Neural progenitor cell (in vitro differentiated cells): ENCODE measurements around the gene ACTL7B. TPM values are rescaled to one million over a fixed set of nuclear protein-coding genes. Genes with fewer than 3 reads are reported as not detected.

Experiments used
- DNase-seq: peaks from one replicate; pipeline ENCODE4 v3.0.0-alpha.2; 2016; ENCODE audit warnings: low spot score
- H2AFZ ChIP-seq: fragments of 200-600 bp; sonication (generic); replicated peaks from 2 replicates; pipeline ENCODE4 v1.6.1; 2016; ENCODE audit warnings: antibody characterized with exemption
- H3F3A ChIP-seq: fragments of 200-600 bp; sonication (generic); 2 replicates; pipeline ENCODE4 v1.6.1; 2016; ENCODE audit warnings: antibody characterized with exemption, low read depth
- H3K27ac ChIP-seq: fragments of 200-600 bp; sonication (generic); 2 replicates; pipeline ENCODE4 v1.5.1; 2016; ENCODE audit warnings: mild to moderate bottlenecking
- H3K27me3 ChIP-seq: fragments of 200-600 bp; sonication (generic); 2 replicates; pipeline ENCODE4 v1.6.1; 2016; ENCODE audit warnings: mild to moderate bottlenecking, moderate library complexity
- H3K36me3 ChIP-seq: fragments of 200-600 bp; sonication (generic); 2 replicates; pipeline ENCODE4 v1.5.1; 2016
- H3K4me1 ChIP-seq: fragments of 200-600 bp; sonication (generic); 2 replicates; pipeline ENCODE4 v1.6.1; 2016; ENCODE audit warnings: mixed run types
- H3K4me2 ChIP-seq: fragments of 200-600 bp; sonication (generic); 2 replicates; pipeline ENCODE4 v1.6.1; 2016
- H3K4me3 ChIP-seq: fragments of 200-600 bp; sonication (generic); 2 replicates; pipeline ENCODE4 v1.5.1; 2016
- H3K79me2 ChIP-seq: fragments of 200-600 bp; sonication (generic); 2 replicates; pipeline ENCODE4 v1.6.1; 2016; ENCODE audit warnings: low read depth
- H3K9ac ChIP-seq: fragments of 200-600 bp; sonication (generic); 2 replicates; pipeline ENCODE4 v1.6.1; 2016
- H3K9me3 ChIP-seq: fragments of 200-600 bp; sonication (generic); 2 replicates; pipeline ENCODE4 v1.5.1; 2016; ENCODE audit warnings: low read depth
- H4K20me1 ChIP-seq: fragments of 200-600 bp; sonication (generic); 2 replicates; pipeline ENCODE4 v1.6.1; 2016; ENCODE audit warnings: low read depth
- H3K27ac Mint-ChIP-seq: 3 replicates; pipeline ENCODE4 v1.8.0; 2021; ENCODE audit warnings: mixed read lengths
- H3K27me3 Mint-ChIP-seq: 2 replicates; pipeline ENCODE4 v1.8.0; 2022; ENCODE audit warnings: low read depth, mild to moderate bottlenecking, inconsistent platforms, moderate library complexity, mixed read lengths; ENCODE audit not compliant: insufficient read depth
- H3K36me3 Mint-ChIP-seq: 3 replicates; pipeline ENCODE4 v1.8.0; 2021; ENCODE audit warnings: mixed read lengths
- H3K4me1 Mint-ChIP-seq: 3 replicates; pipeline ENCODE4 v1.8.0; 2021; ENCODE audit warnings: mixed read lengths
- H3K4me3 Mint-ChIP-seq: 3 replicates; pipeline ENCODE4 v1.8.0; 2021; ENCODE audit warnings: mild to moderate bottlenecking, moderate library complexity, mixed read lengths
- H3K9me3 Mint-ChIP-seq: 3 replicates; pipeline ENCODE4 v1.8.0; 2020; ENCODE audit warnings: mixed read lengths
- EZH2 ChIP-seq: fragments of 200-600 bp; sonication (generic); IDR thresholded peaks from 2 replicates; pipeline ENCODE4 v1.6.1; 2017; ENCODE audit warnings: antibody characterized with exemption, mild to moderate bottlenecking, moderate library complexity
- EZH2phosphoT487 ChIP-seq: fragments of 200-600 bp; sonication (generic); IDR thresholded peaks from 2 replicates; pipeline ENCODE4 v1.6.1; 2017; ENCODE audit warnings: antibody characterized with exemption
- total RNA-seq: library from RNA; depleted of rRNA; stranded (reverse); fragments of >200 nt; gene quantifications from 2 replicates; pipeline ENCODE4 v1.2.3, GENCODE V29; 2015; ENCODE audit warnings: low replicate concordance
- TF ChIP-seq, protein P1 (sequence below): fragments of 200-600 bp; sonication (generic); IDR thresholded peaks from 2 replicates; pipeline ENCODE4 v1.5.1; 2017; ENCODE audit warnings: antibody characterized with exemption, mild to moderate bottlenecking

ACTL7B gene
- total RNA-seq, 1 donor from 2014 or later: not detected

DNA sequence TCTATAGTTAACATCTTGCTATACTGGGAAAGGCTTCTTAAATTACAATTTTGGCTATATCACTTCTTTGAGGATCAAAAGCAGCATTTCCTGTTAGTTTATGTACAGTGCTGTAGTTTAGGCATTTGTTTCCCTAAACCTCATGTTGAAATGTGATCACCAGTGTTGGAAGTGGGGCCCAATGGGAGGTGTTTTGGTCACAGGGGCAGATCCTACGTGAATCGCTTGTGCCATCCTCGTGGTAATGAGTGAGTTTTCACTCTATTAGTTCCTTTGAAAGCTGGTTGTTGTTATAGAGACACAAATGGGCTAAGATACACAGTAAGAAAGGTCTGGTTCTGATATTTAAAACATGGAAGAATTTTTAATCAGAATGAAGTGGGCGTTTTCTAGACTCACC, 12.0 kb upstream of the ACTL7B start:
- Histone ChIP-seq H3K9ac (no peak overlapping the region), H3K27me3 (no peaks in the 10 kb centered on the region), H3K4me1 (no peaks in the 10 kb centered on the region), H2AFZ (no peak overlapping the region), H3F3A (no peaks in the 10 kb centered on the region), H3K27ac (no peak overlapping the region), H3K36me3 (peaks cover 1% of the 10 kb centered on the region), H4K20me1 (no peaks in the 10 kb centered on the region), H3K4me2 (no peak overlapping the region), H3K9me3 (no peaks in the 10 kb centered on the region), H3K4me3 (no peak overlapping the region), H3K79me2 (no peaks in the 10 kb centered on the region)
- Mint-ChIP-seq H3K27me3 (no peaks in the 10 kb centered on the region), H3K4me3 (no peak overlapping the region), H3K4me1 (no peaks in the 10 kb centered on the region), H3K36me3 (peaks cover 33% of the 10 kb centered on the region), H3K9me3 (no peaks in the 10 kb centered on the region), H3K27ac (no peak overlapping the region)
- no peak for DNase-seq
- no peak for TF ChIP-seq EZH2phosphoT487
- no peak for TF ChIP-seq EZH2
- TF ChIP-seq, protein P1, sequence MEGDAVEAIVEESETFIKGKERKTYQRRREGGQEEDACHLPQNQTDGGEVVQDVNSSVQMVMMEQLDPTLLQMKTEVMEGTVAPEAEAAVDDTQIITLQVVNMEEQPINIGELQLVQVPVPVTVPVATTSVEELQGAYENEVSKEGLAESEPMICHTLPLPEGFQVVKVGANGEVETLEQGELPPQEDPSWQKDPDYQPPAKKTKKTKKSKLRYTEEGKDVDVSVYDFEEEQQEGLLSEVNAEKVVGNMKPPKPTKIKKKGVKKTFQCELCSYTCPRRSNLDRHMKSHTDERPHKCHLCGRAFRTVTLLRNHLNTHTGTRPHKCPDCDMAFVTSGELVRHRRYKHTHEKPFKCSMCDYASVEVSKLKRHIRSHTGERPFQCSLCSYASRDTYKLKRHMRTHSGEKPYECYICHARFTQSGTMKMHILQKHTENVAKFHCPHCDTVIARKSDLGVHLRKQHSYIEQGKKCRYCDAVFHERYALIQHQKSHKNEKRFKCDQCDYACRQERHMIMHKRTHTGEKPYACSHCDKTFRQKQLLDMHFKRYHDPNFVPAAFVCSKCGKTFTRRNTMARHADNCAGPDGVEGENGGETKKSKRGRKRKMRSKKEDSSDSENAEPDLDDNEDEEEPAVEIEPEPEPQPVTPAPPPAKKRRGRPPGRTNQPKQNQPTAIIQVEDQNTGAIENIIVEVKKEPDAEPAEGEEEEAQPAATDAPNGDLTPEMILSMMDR: no peak

DNA sequence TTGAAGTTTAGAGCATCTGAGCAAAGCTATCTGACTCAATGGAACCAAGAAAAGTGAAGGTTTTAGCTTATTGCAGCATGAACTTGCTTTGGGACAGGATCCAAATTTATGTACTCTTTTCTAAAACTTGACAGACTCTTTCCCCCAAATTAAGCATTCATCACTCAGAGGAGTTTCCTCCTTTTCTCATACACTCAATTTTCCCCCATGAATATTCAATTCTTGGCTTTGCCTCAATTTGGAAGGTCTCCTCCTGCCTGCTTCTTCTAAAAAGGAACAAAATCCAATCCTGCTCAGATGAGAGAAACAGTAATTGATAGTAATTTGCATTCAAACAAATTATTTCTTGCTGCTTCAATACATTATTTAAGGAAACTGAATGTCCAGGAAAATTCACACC, 11.3 kb upstream of the ACTL7B start:
- Histone ChIP-seq H2AFZ (no peak overlapping the region), H3K4me1 (no peaks in the 10 kb centered on the region), H3K9me3 (no peaks in the 10 kb centered on the region), H3K36me3 (no peaks in the 10 kb centered on the region), H3K9ac (no peak overlapping the region), H3F3A (no peaks in the 10 kb centered on the region), H3K4me2 (no peak overlapping the region), H4K20me1 (no peaks in the 10 kb centered on the region), H3K27me3 (no peaks in the 10 kb centered on the region), H3K27ac (no peak overlapping the region), H3K4me3 (no peak overlapping the region), H3K79me2 (no peaks in the 10 kb centered on the region)
- Mint-ChIP-seq H3K9me3 (no peaks in the 10 kb centered on the region), H3K27me3 (no peaks in the 10 kb centered on the region), H3K4me1 (no peaks in the 10 kb centered on the region), H3K27ac (no peak overlapping the region), H3K4me3 (no peak overlapping the region), H3K36me3 (peaks cover 29% of the 10 kb centered on the region)
- TF ChIP-seq, protein P1: no peak
- TF ChIP-seq EZH2 (no peak), EZH2phosphoT487 (no peak)
- no peak for DNase-seq

DNA sequence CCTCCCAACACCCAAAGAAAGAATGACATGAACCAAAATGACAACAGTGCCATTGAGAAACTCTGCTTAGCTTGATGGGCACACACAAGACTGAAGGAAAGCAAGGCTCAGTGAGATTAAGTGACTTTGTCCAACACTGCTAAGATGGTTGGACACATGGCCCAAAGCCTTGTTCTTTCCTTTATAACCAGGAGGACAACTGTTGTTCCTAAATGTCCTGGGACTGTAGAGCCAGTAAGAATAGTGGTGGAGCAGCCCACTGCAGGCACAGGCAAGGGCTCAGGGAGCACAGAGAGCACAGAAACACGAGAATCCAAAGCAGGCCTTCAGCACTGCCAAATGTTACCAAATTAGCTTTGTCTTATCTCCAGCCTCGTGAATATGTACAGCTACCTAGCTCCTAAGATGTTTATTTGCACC, 10.2 kb upstream of the ACTL7B start:
- H3K4me1 ChIP-seq: no peaks in the 10 kb centered on the region
- H4K20me1 ChIP-seq: no peaks in the 10 kb centered on the region
- no peak overlapping the region for H3K4me3 Mint-ChIP-seq
- no peaks in the 10 kb centered on the region for H3K79me2 ChIP-seq
- H3K4me1 Mint-ChIP-seq: peaks cover 3% of the 10 kb centered on the region
- H3K9ac ChIP-seq: no peak overlapping the region
- no peak overlapping the region for H3K4me3 ChIP-seq
- H3K36me3 Mint-ChIP-seq: peaks cover 19% of the 10 kb centered on the region
- no peaks in the 10 kb centered on the region for H3K9me3 ChIP-seq
- no peak overlapping the region for H3K27ac Mint-ChIP-seq
- no peaks in the 10 kb centered on the region for H3K27me3 ChIP-seq
- H3K9me3 Mint-ChIP-seq: no peaks in the 10 kb centered on the region
- no peaks in the 10 kb centered on the region for H3K27me3 Mint-ChIP-seq
- no peaks in the 10 kb centered on the region for H3F3A ChIP-seq
- H3K36me3 ChIP-seq: no peaks in the 10 kb centered on the region
- H3K27ac ChIP-seq: no peak overlapping the region
- no peak for TF ChIP-seq EZH2phosphoT487
- TF ChIP-seq, protein P1: no peak
- no peak for TF ChIP-seq EZH2
- no peak overlapping the region for H2AFZ ChIP-seq
- no peak for DNase-seq
- H3K4me2 ChIP-seq: no peak overlapping the region

DNA sequence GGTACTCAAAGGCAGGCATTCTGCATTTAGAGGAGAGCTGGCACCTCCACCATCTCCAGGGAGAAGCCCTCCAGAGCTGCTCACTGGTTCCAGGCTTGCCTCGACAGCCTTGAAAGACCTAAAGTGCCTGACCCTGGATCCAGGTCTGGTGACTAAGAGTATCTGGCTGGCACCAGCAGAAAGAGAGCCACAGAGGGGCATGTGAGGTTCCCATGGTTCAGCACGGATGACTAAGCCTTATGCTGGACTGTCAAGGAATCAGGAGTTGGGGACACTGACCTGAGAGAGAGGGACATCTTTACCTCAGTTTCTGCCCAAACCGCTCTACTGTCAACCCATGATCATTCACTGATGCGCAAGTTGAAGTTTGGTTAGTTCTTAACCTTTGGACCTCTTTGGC, 9.3 kb upstream of the ACTL7B start:
- TF ChIP-seq EZH2 (no peak), EZH2phosphoT487 (no peak)
- TF ChIP-seq, protein P1: no peak
- H3K36me3 Mint-ChIP-seq: peaks cover 13% of the 10 kb centered on the region
- Histone ChIP-seq H3K4me3 (no peak overlapping the region), H3K79me2 (no peaks in the 10 kb centered on the region), H3K9me3 (no peaks in the 10 kb centered on the region), H4K20me1 (no peaks in the 10 kb centered on the region), H3K4me2 (no peak overlapping the region), H3K9ac (no peak overlapping the region), H3K27ac (no peak overlapping the region), H3K4me1 (no peaks in the 10 kb centered on the region), H2AFZ (no peak overlapping the region), H3F3A (no peaks in the 10 kb centered on the region), H3K36me3 (no peaks in the 10 kb centered on the region), H3K27me3 (no peaks in the 10 kb centered on the region)
- peaks cover 3% of the 10 kb centered on the region for H3K4me1 Mint-ChIP-seq
- no peak for DNase-seq
- H3K4me3 Mint-ChIP-seq: no peak overlapping the region
- H3K9me3 Mint-ChIP-seq: no peaks in the 10 kb centered on the region
- H3K27ac Mint-ChIP-seq: no peak overlapping the region
- H3K27me3 Mint-ChIP-seq: no peaks in the 10 kb centered on the region
